PC-9 (cell line): Measurements from ENCODE around the gene ARHGEF26.

Experiments used
- CTCF ChIP-seq: fragments of 200-600 bp; sonication (generic); conservative IDR thresholded peaks from 2 replicates; pipeline ENCODE4 v1.6.1; 2017; ENCODE audit warnings: mixed run types, antibody characterized with exemption, mild to moderate bottlenecking, moderate library complexity
- EZH2 ChIP-seq: fragments of 200-600 bp; sonication (generic); IDR thresholded peaks from 2 replicates; pipeline ENCODE4 v1.8.0; 2017; ENCODE audit warnings: antibody characterized with exemption, low read depth

GRCh38 chr3:154273381-154273780 is 152.2 kb downstream of the ARHGEF26 start:
- no peak for TF ChIP-seq CTCF
- no peak for TF ChIP-seq EZH2
